Measurements from ENCODE around the gene VASP.
A peak's percentile ranks its signal among the peaks of the same experiment; 100 is the strongest.

Gene VASP

DNA sequence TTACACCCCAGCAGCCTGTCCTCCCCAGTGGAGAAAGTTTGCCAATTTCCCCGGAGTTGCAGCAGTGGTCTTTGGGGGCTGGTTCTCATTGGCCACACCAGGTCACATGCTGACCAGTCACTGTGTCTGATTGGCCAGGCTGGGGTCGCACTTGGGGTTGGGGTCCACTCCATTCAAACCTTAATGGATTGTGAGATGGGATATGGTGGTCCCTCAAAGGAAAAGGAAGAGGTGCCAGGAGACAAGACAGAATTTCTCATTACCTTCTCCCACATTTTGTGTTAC is 5.6 kb upstream of the VASP start:
- Histone ChIP-seq H3K4me1 (ENCODE audit: low read length) (peaks cover 4% of the 10 kb centered on the region; the same call in 1 of the 2 replicates), H3K36me3 (replicated peaks; ENCODE audit: insufficient read depth, low read length) (no peaks in the 10 kb centered on the region), H4K20me1 (ENCODE audit: insufficient read depth, low read length) (no peaks in the 10 kb centered on the region), H3K9me3 (replicated peaks; ENCODE audit: insufficient read depth, low read length) (no peaks in the 10 kb centered on the region), H3K27me3 (replicated peaks; ENCODE audit: insufficient read depth, low read length) (peaks cover 27% of the 10 kb centered on the region), H3K79me2 (ENCODE audit: low read length) (no peaks in the 10 kb centered on the region), H3K9ac (ENCODE audit: low read length) (no peak overlapping the region), H3K27ac (ENCODE audit: low read length) (no peak overlapping the region), H3K4me3 (ENCODE audit: low read length) (no peak overlapping the region), H2AFZ (ENCODE audit: low read length) (no peak overlapping the region), H3F3A (ENCODE audit: insufficient read depth, low read length) (no peaks in the 10 kb centered on the region; the same call in 1 of the 2 replicates), H3K4me2 (ENCODE audit: low read depth, low read length) (no peak overlapping the region), H3K9me2 (replicated peaks; ENCODE audit: insufficient read depth, low read length) (no peaks in the 10 kb centered on the region)
- TF ChIP-seq EZH2 (optimal IDR thresholded peaks at IDR 0.05; ENCODE audit: low read depth, low read length) (no peak), EZH2phosphoT487 (IDR thresholded peaks at IDR 0.05; ENCODE audit: low read length) (no peak)
- no peak for DNase-seq

- Histone ChIP-seq H3K9ac (ENCODE audit: low read length) (no peak overlapping the region), H3K9me2 (replicated peaks; ENCODE audit: insufficient read depth, low read length) (no peaks in the 10 kb centered on the region), H3F3A (ENCODE audit: insufficient read depth, low read length) (no peaks in the 10 kb centered on the region; the same call in none of the 2 replicates), H3K4me2 (ENCODE audit: low read depth, low read length) (no peak overlapping the region), H3K4me1 (ENCODE audit: low read length) (peaks cover 2% of the 10 kb centered on the region; the same call in 1 of the 2 replicates), H2AFZ (ENCODE audit: low read length) (no peak overlapping the region), H3K4me3 (ENCODE audit: low read length) (no peak overlapping the region), H3K9me3 (replicated peaks; ENCODE audit: insufficient read depth, low read length) (no peaks in the 10 kb centered on the region), H4K20me1 (ENCODE audit: insufficient read depth, low read length) (no peaks in the 10 kb centered on the region), H3K79me2 (ENCODE audit: low read length) (no peaks in the 10 kb centered on the region), H3K27ac (ENCODE audit: low read length) (no peak overlapping the region), H3K27me3 (replicated peaks; ENCODE audit: insufficient read depth, low read length) (peaks cover 27% of the 10 kb centered on the region), H3K36me3 (replicated peaks; ENCODE audit: insufficient read depth, low read length) (no peaks in the 10 kb centered on the region)
- no peak for DNase-seq
- TF ChIP-seq, protein P1, sequence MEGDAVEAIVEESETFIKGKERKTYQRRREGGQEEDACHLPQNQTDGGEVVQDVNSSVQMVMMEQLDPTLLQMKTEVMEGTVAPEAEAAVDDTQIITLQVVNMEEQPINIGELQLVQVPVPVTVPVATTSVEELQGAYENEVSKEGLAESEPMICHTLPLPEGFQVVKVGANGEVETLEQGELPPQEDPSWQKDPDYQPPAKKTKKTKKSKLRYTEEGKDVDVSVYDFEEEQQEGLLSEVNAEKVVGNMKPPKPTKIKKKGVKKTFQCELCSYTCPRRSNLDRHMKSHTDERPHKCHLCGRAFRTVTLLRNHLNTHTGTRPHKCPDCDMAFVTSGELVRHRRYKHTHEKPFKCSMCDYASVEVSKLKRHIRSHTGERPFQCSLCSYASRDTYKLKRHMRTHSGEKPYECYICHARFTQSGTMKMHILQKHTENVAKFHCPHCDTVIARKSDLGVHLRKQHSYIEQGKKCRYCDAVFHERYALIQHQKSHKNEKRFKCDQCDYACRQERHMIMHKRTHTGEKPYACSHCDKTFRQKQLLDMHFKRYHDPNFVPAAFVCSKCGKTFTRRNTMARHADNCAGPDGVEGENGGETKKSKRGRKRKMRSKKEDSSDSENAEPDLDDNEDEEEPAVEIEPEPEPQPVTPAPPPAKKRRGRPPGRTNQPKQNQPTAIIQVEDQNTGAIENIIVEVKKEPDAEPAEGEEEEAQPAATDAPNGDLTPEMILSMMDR (IDR thresholded peaks at IDR 0.05; ENCODE audit: low read length), result no peak
- TF ChIP-seq EZH2 (optimal IDR thresholded peaks at IDR 0.05; ENCODE audit: low read depth, low read length), result no peak
- TF ChIP-seq EZH2phosphoT487 (IDR thresholded peaks at IDR 0.05; ENCODE audit: low read length), result no peak
These were observed 5.2 kb upstream of the VASP start for GRCh38 chr19:45502111-45502510.

- Histone ChIP-seq H3K27ac (ENCODE audit: low read length) (no peak overlapping the region), H3K36me3 (replicated peaks; ENCODE audit: insufficient read depth, low read length) (no peaks in the 10 kb centered on the region), H3F3A (ENCODE audit: insufficient read depth, low read length) (peaks cover 3% of the 10 kb centered on the region), H3K4me3 (ENCODE audit: low read length) (no peak overlapping the region), H3K4me1 (ENCODE audit: low read length) (no peaks in the 10 kb centered on the region), H2AFZ (ENCODE audit: low read length) (no peak overlapping the region), H3K9me2 (replicated peaks; ENCODE audit: insufficient read depth, low read length) (no peaks in the 10 kb centered on the region), H3K9ac (ENCODE audit: low read length) (no peak overlapping the region), H3K4me2 (ENCODE audit: low read depth, low read length) (no peak overlapping the region), H4K20me1 (ENCODE audit: insufficient read depth, low read length) (no peaks in the 10 kb centered on the region), H3K79me2 (ENCODE audit: low read length) (peaks cover 16% of the 10 kb centered on the region), H3K9me3 (replicated peaks; ENCODE audit: insufficient read depth, low read length) (no peaks in the 10 kb centered on the region), H3K27me3 (replicated peaks; ENCODE audit: insufficient read depth, low read length) (peaks cover 10% of the 10 kb centered on the region)
- TF ChIP-seq, protein P1 (IDR thresholded peaks at IDR 0.05; ENCODE audit: low read length), result no peak
- TF ChIP-seq EZH2 (optimal IDR thresholded peaks at IDR 0.05; ENCODE audit: low read depth, low read length) (no peak), EZH2phosphoT487 (IDR thresholded peaks at IDR 0.05; ENCODE audit: low read length) (no peak)
- no peak for DNase-seq
These were observed 3.4 kb upstream of the VASP start for GRCh38 chr19:45503909-45504308.

- H3K79me2 ChIP-seq (ENCODE audit: low read length), result peaks cover 30% of the 10 kb centered on the region
- no peaks in the 10 kb centered on the region for H3K9me2 ChIP-seq (replicated peaks; ENCODE audit: insufficient read depth, low read length)
- TF ChIP-seq EZH2 (optimal IDR thresholded peaks at IDR 0.05; ENCODE audit: low read depth, low read length), result no peak
- TF ChIP-seq, protein P1 (IDR thresholded peaks at IDR 0.05; ENCODE audit: low read length), result no peak
- no peak for TF ChIP-seq EZH2phosphoT487 (IDR thresholded peaks at IDR 0.05; ENCODE audit: low read length)
- DNase-seq, result no peak
- H3K4me1 ChIP-seq (ENCODE audit: low read length), result peaks cover 4% of the 10 kb centered on the region
- no peak overlapping the region for H3K9ac ChIP-seq (ENCODE audit: low read length)
- H4K20me1 ChIP-seq (ENCODE audit: insufficient read depth, low read length), result no peaks in the 10 kb centered on the region
- peak overlapping the region; percentile 98; the same call in 1 of the 2 replicates for H3K4me2 ChIP-seq (ENCODE audit: low read depth, low read length)
- H3K27me3 ChIP-seq (replicated peaks; ENCODE audit: insufficient read depth, low read length), result no peaks in the 10 kb centered on the region
- H3K9me3 ChIP-seq (replicated peaks; ENCODE audit: insufficient read depth, low read length), result no peaks in the 10 kb centered on the region
- no peak overlapping the region for H3K27ac ChIP-seq (ENCODE audit: low read length)
- H3K36me3 ChIP-seq (replicated peaks; ENCODE audit: insufficient read depth, low read length), result no peaks in the 10 kb centered on the region
- peaks cover 4% of the 10 kb centered on the region for H3F3A ChIP-seq (ENCODE audit: insufficient read depth, low read length)
- H3K4me3 ChIP-seq (ENCODE audit: low read length), result no peak overlapping the region
- H2AFZ ChIP-seq (ENCODE audit: low read length), result no peak overlapping the region
These were observed 1.9 kb upstream of the VASP start for GRCh38 chr19:45505151-45505995.

Data from MM.1S (cell line).